Panc1 (cell line): ENCODE data around the gene TFDP1. TPM values are rescaled to one million over a fixed set of nuclear protein-coding genes. Genes with fewer than 3 reads are reported as not detected.

Experiments used
- ATAC-seq: fragments of 200-7000 bp; cut with Tn5 transposase; 2 replicates; pipeline ENCODE4 v1.9.1; 2020; ENCODE audit warnings: mild to moderate bottlenecking, moderate library complexity
- BruUV-seq: library from RNA; stranded (reverse); fragments of 400-500 nt; replicated peaks from 2 replicates; lab custom pipeline; 2021; lab: Mats Ljungman, UMichigan
- CTCF ChIA-PET: fragments of 300-600 bp; sonication (Branson Sonifier 250); formaldehyde crosslinking; loops from one replicate; lab custom pipeline; 2022; ENCODE audit warnings: antibody characterized with exemption; lab: Charles Lee
- POLR2A ChIA-PET: fragments of 300-600 bp; sonication (Branson Sonifier 250); formaldehyde crosslinking; loops from one replicate; lab custom pipeline; 2022; ENCODE audit warnings: antibody characterized with exemption; lab: Charles Lee
- DNase-seq: peaks from one replicate; pipeline ENCODE4 v3.0.0-alpha.2; 2010; ENCODE audit warnings: low read depth, low spot score
- H3K27ac ChIP-seq: 2 replicates; pipeline ENCODE4 v1.5.1; 2011; ENCODE audit warnings: mild to moderate bottlenecking, low read length, inconsistent platforms
- H3K27me3 ChIP-seq: fragments of 200-500 bp; sonication (Bioruptor generic); 2 replicates; pipeline ENCODE4 v1.6.0; 2014; ENCODE audit warnings: low read length, inconsistent platforms; ENCODE audit not compliant: control insufficient read depth, insufficient read depth
- H3K36me3 ChIP-seq: fragments of 200-500 bp; sonication (Bioruptor generic); 2 replicates; pipeline ENCODE4 v1.5.1; 2014; ENCODE audit warnings: inconsistent platforms, mild to moderate bottlenecking, low read length, moderate library complexity; ENCODE audit not compliant: control insufficient read depth, insufficient read depth
- H3K4me1 ChIP-seq: 2 replicates; pipeline ENCODE4 v1.5.1; 2011; ENCODE audit warnings: inconsistent platforms, mild to moderate bottlenecking, low read length, moderate library complexity; ENCODE audit not compliant: control insufficient read depth, insufficient read depth
- H3K4me3 ChIP-seq, 2 experiments: 2 replicates each; pipeline ENCODE4 v1.5.1; 2011 to 2012; ENCODE audit warnings: low read depth in 2 of 2, low read length in 2 of 2, mild to moderate bottlenecking in 2 of 2, inconsistent platforms in 1 of 2, moderate library complexity in 1 of 2
- H3K9me3 ChIP-seq: fragments of 200-500 bp; sonication (Bioruptor generic); 2 replicates; pipeline ENCODE4 v1.5.1; 2014; ENCODE audit warnings: low read depth, mild to moderate bottlenecking, inconsistent platforms, low read length, moderate library complexity; ENCODE audit not compliant: control insufficient read depth, insufficient read depth
- POLR2AphosphoS5 ChIP-seq: IDR thresholded peaks from 2 replicates; pipeline ENCODE4 v1.6.1; 2012; ENCODE audit warnings: mild to moderate bottlenecking, low read depth, low read length, moderate library complexity
- REST ChIP-seq, 2 experiments: IDR thresholded peaks; 2 replicates each; pipeline ENCODE4 v1.6.1; 2011 to 2012; ENCODE audit warnings: low read depth in 2 of 2, control low read depth in 1 of 2, low read length in 1 of 2, mild to moderate bottlenecking in 1 of 2, moderate library complexity in 1 of 2; ENCODE audit not compliant: insufficient read depth in 1 of 2
- SIN3A ChIP-seq: IDR thresholded peaks from 2 replicates; pipeline ENCODE4 v1.6.1; 2012; ENCODE audit warnings: low read depth, mild to moderate bottlenecking, low read length, moderate library complexity, borderline replicate concordance; ENCODE audit not compliant: insufficient read depth
- TCF7L2 ChIP-seq: IDR thresholded peaks from 2 replicates; pipeline ENCODE4 v1.6.1; 2011; ENCODE audit warnings: mild to moderate bottlenecking, low read depth, low read length, inconsistent platforms
- in situ Hi-C: cut with HindIII; loops from 2 replicates; pipeline ENCODE4 v1.10.0; 2016; ENCODE audit warnings: low sequenced_read_pairs, low pct_unique_long_range_greater_than_20kb
- intact Hi-C: fragments of 100-400 bp; cut with micrococcal nuclease; formaldehyde crosslinking; loops from one replicate; pipeline ENCODE4 v1.10.0; 2022; ENCODE audit not compliant: unreplicated experiment
- total RNA-seq: library from RNA; stranded (reverse); gene quantifications from one replicate; pipeline ENCODE4 v1.2.1, GENCODE V29; 2021; ENCODE audit not compliant: unreplicated experiment
- TF ChIP-seq, protein P1 (sequence below): fragments of 450-650 bp; IDR thresholded peaks from 2 replicates; pipeline ENCODE4 v1.5.1; 2017; ENCODE audit warnings: mild to moderate bottlenecking

The TFDP1 gene
- total RNA-seq, 1 experiment from 2014 or later = 91.6 TPM

GRCh38 chr13:113667771-113668490 is 83.4 kb downstream of the TFDP1 start:
- Histone ChIP-seq H3K4me3 (no peak overlapping the region), H3K27me3 (no peaks in the 10 kb centered on the region), H3K27ac (no peak overlapping the region), H3K4me1 (no peaks in the 10 kb centered on the region), H3K9me3 (no peaks in the 10 kb centered on the region), H3K36me3 (no peaks in the 10 kb centered on the region)
- intact Hi-C loops = no loop called here
- DNase-seq = no peak
- in situ Hi-C loops = no loop called here
- no TSS peak for BruUV-seq
- ChIA-PET CTCF (no interaction called here), POLR2A (no interaction called here)
- ATAC-seq = no peak
- TF ChIP-seq, protein P1, sequence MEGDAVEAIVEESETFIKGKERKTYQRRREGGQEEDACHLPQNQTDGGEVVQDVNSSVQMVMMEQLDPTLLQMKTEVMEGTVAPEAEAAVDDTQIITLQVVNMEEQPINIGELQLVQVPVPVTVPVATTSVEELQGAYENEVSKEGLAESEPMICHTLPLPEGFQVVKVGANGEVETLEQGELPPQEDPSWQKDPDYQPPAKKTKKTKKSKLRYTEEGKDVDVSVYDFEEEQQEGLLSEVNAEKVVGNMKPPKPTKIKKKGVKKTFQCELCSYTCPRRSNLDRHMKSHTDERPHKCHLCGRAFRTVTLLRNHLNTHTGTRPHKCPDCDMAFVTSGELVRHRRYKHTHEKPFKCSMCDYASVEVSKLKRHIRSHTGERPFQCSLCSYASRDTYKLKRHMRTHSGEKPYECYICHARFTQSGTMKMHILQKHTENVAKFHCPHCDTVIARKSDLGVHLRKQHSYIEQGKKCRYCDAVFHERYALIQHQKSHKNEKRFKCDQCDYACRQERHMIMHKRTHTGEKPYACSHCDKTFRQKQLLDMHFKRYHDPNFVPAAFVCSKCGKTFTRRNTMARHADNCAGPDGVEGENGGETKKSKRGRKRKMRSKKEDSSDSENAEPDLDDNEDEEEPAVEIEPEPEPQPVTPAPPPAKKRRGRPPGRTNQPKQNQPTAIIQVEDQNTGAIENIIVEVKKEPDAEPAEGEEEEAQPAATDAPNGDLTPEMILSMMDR = no peak
- TF ChIP-seq SIN3A (no peak), REST (IDR thresholded peaks at IDR 0.05; ENCODE audit: insufficient read depth in 1 of 2, low read depth in 2 of 2, low read length in 1 of 2) (no peak), POLR2AphosphoS5 (no peak), TCF7L2 (no peak)

DNA sequence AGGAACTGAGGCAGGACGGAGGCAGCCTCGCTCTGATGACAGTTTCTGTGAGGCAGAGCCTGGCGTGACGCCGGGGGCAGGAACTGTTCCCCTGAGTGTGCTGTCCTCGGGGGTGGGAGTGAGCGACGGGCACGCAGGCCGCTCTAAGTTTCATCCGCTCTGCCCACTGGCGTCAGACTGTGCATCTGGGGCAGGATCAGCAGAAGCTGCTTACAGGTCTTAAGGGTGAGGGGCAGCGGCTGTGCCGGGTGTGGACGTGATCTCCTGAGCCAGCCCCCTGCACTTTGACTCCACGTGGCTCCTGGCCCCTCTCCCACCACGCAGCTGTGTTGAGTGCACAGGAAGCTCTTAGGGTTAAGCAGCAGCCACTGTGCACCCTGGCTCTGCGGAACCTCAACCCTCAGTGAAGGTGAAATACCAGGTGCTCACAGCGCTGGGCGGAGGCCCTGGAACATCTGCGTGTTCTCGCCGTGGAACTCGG is 84.0 kb downstream of the TFDP1 start:
- Histone ChIP-seq H3K27me3 (no peaks in the 10 kb centered on the region), H3K4me3 (no peak overlapping the region), H3K9me3 (no peaks in the 10 kb centered on the region), H3K27ac (no peak overlapping the region), H3K36me3 (no peaks in the 10 kb centered on the region), H3K4me1 (no peaks in the 10 kb centered on the region)
- no TSS peak for BruUV-seq
- ChIA-PET POLR2A (no interaction called here), CTCF (no interaction called here)
- ATAC-seq (no peak), DNase-seq (no peak)
- in situ Hi-C loops (no loop called here), intact Hi-C loops (no loop called here)
- TF ChIP-seq TCF7L2 (no peak), REST (IDR thresholded peaks at IDR 0.05; ENCODE audit: insufficient read depth in 1 of 2, low read depth in 2 of 2, low read length in 1 of 2) (no peak), SIN3A (no peak), POLR2AphosphoS5 (no peak)
- TF ChIP-seq, protein P1 = no peak
